K562 (cell line): ENCODE measurements around the gene SMAGP. TPM values are rescaled to one million over a fixed set of nuclear protein-coding genes. Genes with fewer than 3 reads are reported as not detected.

ENCODE experiments used
- ASH1L ChIP-seq: fragments of 450-650 bp; IDR thresholded peaks from 2 replicates; pipeline ENCODE4 v1.6.1; 2018; ENCODE audit warnings: borderline replicate concordance, mild to moderate bottlenecking, low read depth; ENCODE audit not compliant: partially characterized antibody
- BCL6 ChIP-seq: fragments of 250-450 bp; sonication (Bioruptor Pico); IDR thresholded peaks from 2 replicates; pipeline ENCODE4 v1.4.0; 2020
- BRD4 ChIP-seq: fragments of 200-600 bp; sonication (generic); IDR thresholded peaks from 2 replicates; pipeline ENCODE4 v1.6.1; 2017; ENCODE audit warnings: inconsistent platforms
- CBFB ChIP-seq: sonication (generic); formaldehyde crosslinking; IDR thresholded peaks from 2 replicates; pipeline ENCODE4 v1.4.0; 2020; ENCODE audit warnings: mild to moderate bottlenecking, missing genetic modification reagents
- CBX8 ChIP-seq: fragments of 200-600 bp; sonication (generic); IDR thresholded peaks from 2 replicates; pipeline ENCODE4 v1.6.1; 2012; ENCODE audit warnings: borderline replicate concordance, mixed run types, low read depth, mild to moderate bottlenecking, moderate library complexity, mixed read lengths, low read length, control low read depth, inconsistent platforms; ENCODE audit not compliant: poor library complexity, severe bottlenecking; ENCODE audit errors: extremely low read depth
- E4F1 ChIP-seq: fragments of 250-450 bp; sonication (Bioruptor Pico); IDR thresholded peaks from 2 replicates; pipeline ENCODE4 v1.5.0; 2021; ENCODE audit warnings: mild to moderate bottlenecking, borderline replicate concordance
- FOXA3 ChIP-seq, 2 experiments: fragments of 450-650 bp in 1 of 2; sonication (generic) in 1 of 2; formaldehyde crosslinking; IDR thresholded peaks in 1 of 2; conservative IDR thresholded peaks in 1 of 2; 2 replicates each; pipeline versions ENCODE4 v1.4.0 to v1.8.0; 2020 to 2022; ENCODE audit warnings: mild to moderate bottlenecking in 2 of 2, missing genetic modification reagents in 1 of 2
- FOXK2 ChIP-seq, 2 experiments: fragments of 450-650 bp; IDR thresholded peaks in 1 of 2; conservative IDR thresholded peaks in 1 of 2; 2 replicates each; pipeline ENCODE4 v1.6.1; 2016; ENCODE audit warnings: low read depth in 2 of 2, mild to moderate bottlenecking in 1 of 2
- KLF16 ChIP-seq: IDR thresholded peaks from 2 replicates; pipeline ENCODE4 v1.6.1; 2016; ENCODE audit warnings: antibody characterized with exemption
- MXI1 ChIP-seq: IDR thresholded peaks from 2 replicates; pipeline ENCODE4 v1.6.1; 2011; ENCODE audit warnings: low read depth, mild to moderate bottlenecking, improper control_type of control experiment, low read length
- NFRKB ChIP-seq: fragments of 450-650 bp; IDR thresholded peaks from 2 replicates; pipeline ENCODE4 v1.6.1; 2016; ENCODE audit warnings: low read depth
- POU5F1 ChIP-seq: fragments of 150-350 bp; IDR thresholded peaks from 2 replicates; pipeline ENCODE4 v1.6.1; 2014; ENCODE audit warnings: borderline replicate concordance, low read length, low read depth, mild to moderate bottlenecking; ENCODE audit not compliant: partially characterized antibody
- PPARD ChIP-seq: fragments of 250-450 bp; sonication (Bioruptor Pico); IDR thresholded peaks from 2 replicates; pipeline ENCODE4 v1.8.0; 2022; ENCODE audit warnings: inconsistent platforms, mild to moderate bottlenecking, moderate library complexity
- RBFOX2 ChIP-seq: fragments of 200-400 bp; formaldehyde crosslinking; IDR thresholded peaks from 2 replicates; pipeline ENCODE4 v1.6.1; 2017; ENCODE audit warnings: low read depth, mild to moderate bottlenecking, low read length, moderate library complexity
- RBM25 ChIP-seq: fragments of 200-400 bp; formaldehyde crosslinking; IDR thresholded peaks from 2 replicates; pipeline ENCODE4 v1.6.1; 2018; ENCODE audit warnings: low read length, low read depth, moderate library complexity; ENCODE audit not compliant: severe bottlenecking
- SAP30 ChIP-seq: fragments of 200-600 bp; sonication (generic); IDR thresholded peaks from 2 replicates; pipeline ENCODE4 v1.6.1; 2012; ENCODE audit warnings: borderline replicate concordance, low read depth, mild to moderate bottlenecking, moderate library complexity, low read length, control low read depth, inconsistent platforms; ENCODE audit not compliant: insufficient read depth, poor library complexity, severe bottlenecking
- SMAD2 ChIP-seq: fragments of 150-350 bp; IDR thresholded peaks from 2 replicates; pipeline ENCODE4 v1.6.1; 2014; ENCODE audit warnings: low read depth, mild to moderate bottlenecking, low read length
- TBP ChIP-seq: optimal IDR thresholded peaks from 2 replicates; pipeline ENCODE3; 2011; ENCODE audit warnings: low read depth, low read length, improper control_type of control experiment
- THRAP3 ChIP-seq: fragments of 450-650 bp; IDR thresholded peaks from 2 replicates; pipeline ENCODE4 v1.6.1; 2016; ENCODE audit warnings: mild to moderate bottlenecking, inconsistent platforms, borderline replicate concordance
- ZBTB8A ChIP-seq: fragments of 450-650 bp; IDR thresholded peaks from 2 replicates; pipeline ENCODE4 v1.6.1; 2018; ENCODE audit warnings: mild to moderate bottlenecking, moderate library complexity; ENCODE audit not compliant: partially characterized antibody
- ZNF12 ChIP-seq: sonication (generic); formaldehyde crosslinking; IDR thresholded peaks from 2 replicates; pipeline ENCODE4 v1.4.0; 2020; ENCODE audit warnings: mild to moderate bottlenecking, missing genetic modification reagents
- ZNF146 ChIP-seq: IDR thresholded peaks from one replicate; pipeline ENCODE4 v1.6.1; 2018; ENCODE audit warnings: missing compliant biosample characterization; ENCODE audit not compliant: unreplicated experiment
- polyA plus RNA-seq, 8 experiments: library from polyadenylated mRNA; depleted of rRNA in 4 of 8; stranded (reverse) in 5 of 8; unstranded in 3 of 8; fragments of >200 nt; fragmentation: Nextera tagmentation in 2 of 8; fragmentation: Illumina TruSeq in 1 of 8; extraction: Ambion mirVana in 2 of 8; extraction: Trizol in 1 of 8; gene quantifications; 2 replicates each; pipeline versions ENCODE4 v1.2.1 to v1.2.3, GENCODE V29; 2011 to 2014; ENCODE audit warnings: inconsistent platforms in 1 of 8, missing spikeins in 1 of 8
- total RNA-seq, 7 experiments: library from RNA; depleted of rRNA in 6 of 7; stranded (reverse); fragments of >200 nt in 6 of 7; fragmentation: Illumina TruSeq in 2 of 7; extraction: Trizol in 2 of 7; gene quantifications; 2 replicates each; pipeline versions ENCODE4 v1.2.1 to v1.2.3, GENCODE V29; 2011 to 2021; ENCODE audit warnings: low replicate concordance in 1 of 7
- TF ChIP-seq, protein P1 (sequence below): fragments of 450-650 bp; IDR thresholded peaks from 2 replicates; pipeline ENCODE4 v1.6.1; 2018; ENCODE audit warnings: mild to moderate bottlenecking, low read depth; ENCODE audit not compliant: partially characterized antibody

Gene SMAGP
- total and polyA plus RNA-seq, 9 of the 15 experiments (the other 6 are each of a cell fraction or from before 2014, with no cell fraction given) = 23.1 to 62.3 (median 29.9) TPM

DNA sequence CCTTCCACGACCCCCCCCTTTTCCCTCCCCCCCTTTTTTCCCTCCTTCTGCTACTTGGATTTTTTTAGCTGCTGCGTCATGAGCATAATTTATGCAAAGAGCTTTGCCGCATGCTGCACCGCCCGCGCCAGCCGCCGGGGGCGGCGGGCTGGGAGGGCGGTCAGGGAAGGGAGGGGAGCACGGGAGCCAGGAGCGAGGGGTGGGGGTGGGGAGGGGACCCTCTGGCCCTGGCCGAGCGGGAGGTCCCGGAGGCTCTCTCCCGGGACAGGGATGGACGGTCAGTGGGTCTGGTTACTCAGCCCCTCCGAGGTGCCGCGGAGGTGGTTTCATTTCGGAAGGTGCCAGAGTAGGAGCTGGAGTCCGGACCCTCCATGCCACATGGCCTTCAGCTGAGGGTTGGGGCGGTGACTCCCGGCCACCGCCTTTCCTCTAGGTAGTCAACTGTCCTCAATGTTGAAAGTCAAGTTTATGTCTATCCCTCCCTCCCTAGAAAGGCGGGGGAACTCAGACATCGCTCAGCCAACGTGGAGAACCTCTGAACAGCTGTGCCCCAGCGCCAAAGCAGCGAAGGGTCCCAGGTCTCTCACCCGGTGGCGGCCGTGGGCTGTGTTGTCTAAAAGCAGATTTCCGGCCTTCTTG, 52.1 kb downstream of the SMAGP start, which contains the start of gene POU6F1 (continued):
- 0 out of 2 replicates have a peak, but pooled peaks have one; percentile 65 for TF ChIP-seq BRD4
- no peak for TF ChIP-seq CBFB (CRISPR knock-in tag)
- TF ChIP-seq THRAP3 = no peak
- peak; percentile 72 for TF ChIP-seq RBFOX2
- no peak for TF ChIP-seq PPARD (CRISPR knock-in tag)
- no peak for TF ChIP-seq KLF16
- no peak; the same call in 1 of the 2 replicates for TF ChIP-seq NFRKB
- no peak for TF ChIP-seq BCL6 (CRISPR knock-in tag)
- no peak for TF ChIP-seq ASH1L
- TF ChIP-seq FOXK2 (conservative IDR thresholded peaks at IDR 0.05 in 1 of 2, IDR thresholded peaks at IDR 0.05 in 1 of 2; ENCODE audit: low read depth in 2 of 2) = no peak
- no peak for TF ChIP-seq CBX8
- no peak for TF ChIP-seq ZNF12 (CRISPR knock-in tag)
- TF ChIP-seq, protein P1, sequence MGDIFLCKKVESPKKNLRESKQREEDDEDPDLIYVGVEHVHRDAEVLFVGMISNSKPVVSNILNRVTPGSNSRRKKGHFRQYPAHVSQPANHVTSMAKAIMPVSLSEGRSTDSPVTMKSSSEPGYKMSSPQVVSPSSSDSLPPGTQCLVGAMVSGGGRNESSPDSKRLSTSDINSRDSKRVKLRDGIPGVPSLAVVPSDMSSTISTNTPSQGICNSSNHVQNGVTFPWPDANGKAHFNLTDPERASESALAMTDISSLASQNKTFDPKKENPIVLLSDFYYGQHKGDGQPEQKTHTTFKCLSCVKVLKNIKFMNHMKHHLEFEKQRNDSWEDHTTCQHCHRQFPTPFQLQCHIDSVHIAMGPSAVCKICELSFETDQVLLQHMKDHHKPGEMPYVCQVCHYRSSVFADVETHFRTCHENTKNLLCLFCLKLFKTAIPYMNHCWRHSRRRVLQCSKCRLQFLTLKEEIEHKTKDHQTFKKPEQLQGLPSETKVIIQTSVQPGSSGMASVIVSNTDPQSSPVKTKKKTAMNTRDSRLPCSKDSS = no peak
- TF ChIP-seq TBP = no peak
- no peak for TF ChIP-seq POU5F1
- TF ChIP-seq MXI1 = no peak
- TF ChIP-seq SMAD2 = no peak
- TF ChIP-seq ZNF146 (CRISPR knock-in tag) = no peak
- no peak for TF ChIP-seq ZBTB8A
- TF ChIP-seq RBM25 = no peak
- no peak for TF ChIP-seq FOXA3 (CRISPR knock-in tag; conservative IDR thresholded peaks at IDR 0.05 in 1 of 2, IDR thresholded peaks at IDR 0.05 in 1 of 2)
- TF ChIP-seq E4F1 (CRISPR knock-in tag) = no peak
- peak; percentile 47 for TF ChIP-seq SAP30
